CD4-positive, alpha-beta T cell treated with Interleukin-10 for 1 hour (primary cell): ENCODE data around the gene LCAT.

Experiments used
- DNase-seq: peaks from one replicate; pipeline ENCODE4 v3.0.0-alpha.2; 2020

LCAT gene

GRCh38 chr16:67909056-67909742 is 34.7 kb downstream of the LCAT start:
- DNase-seq, result no peak

- no peak for DNase-seq
Observed at GRCh38 chr16:67907397-67908180, 36.3 kb downstream of the LCAT start.

- DNase-seq, result no peak
Observed at GRCh38 chr16:67902831-67903230, 41.1 kb downstream of the LCAT start.

- no peak for DNase-seq
Observed at GRCh38 chr16:67901734-67902133, 42.2 kb downstream of the LCAT start.

GRCh38 chr16:67897231-67897630 is 46.7 kb downstream of the LCAT start:
- DNase-seq, result no peak

- no peak for DNase-seq
Observed at GRCh38 chr16:67893743-67894399, 50.0 kb downstream of the LCAT start.

GRCh38 chr16:67892899-67893742 is 50.8 kb downstream of the LCAT start, which contains the start of gene PSKH1:
Gene PSKH1, plus strand, starts transcription at chr16:67893254. Its CDS starts 15,496 bp downstream, at chr16:67908750.
- peak; percentile 94 for DNase-seq

GRCh38 chr16:67892375-67892774 is 51.5 kb downstream of the LCAT start:
- no peak for DNase-seq
